Inferior parietal cortex (tissue), 1 donor: Measurements from ENCODE around the gene CTDSP1.

Source experiments
- DNase-seq: peaks from one replicate; pipeline ENCODE4 v3.0.0-alpha.2; 2016; ENCODE audit errors: extremely low spot score

Gene CTDSP1

DNA sequence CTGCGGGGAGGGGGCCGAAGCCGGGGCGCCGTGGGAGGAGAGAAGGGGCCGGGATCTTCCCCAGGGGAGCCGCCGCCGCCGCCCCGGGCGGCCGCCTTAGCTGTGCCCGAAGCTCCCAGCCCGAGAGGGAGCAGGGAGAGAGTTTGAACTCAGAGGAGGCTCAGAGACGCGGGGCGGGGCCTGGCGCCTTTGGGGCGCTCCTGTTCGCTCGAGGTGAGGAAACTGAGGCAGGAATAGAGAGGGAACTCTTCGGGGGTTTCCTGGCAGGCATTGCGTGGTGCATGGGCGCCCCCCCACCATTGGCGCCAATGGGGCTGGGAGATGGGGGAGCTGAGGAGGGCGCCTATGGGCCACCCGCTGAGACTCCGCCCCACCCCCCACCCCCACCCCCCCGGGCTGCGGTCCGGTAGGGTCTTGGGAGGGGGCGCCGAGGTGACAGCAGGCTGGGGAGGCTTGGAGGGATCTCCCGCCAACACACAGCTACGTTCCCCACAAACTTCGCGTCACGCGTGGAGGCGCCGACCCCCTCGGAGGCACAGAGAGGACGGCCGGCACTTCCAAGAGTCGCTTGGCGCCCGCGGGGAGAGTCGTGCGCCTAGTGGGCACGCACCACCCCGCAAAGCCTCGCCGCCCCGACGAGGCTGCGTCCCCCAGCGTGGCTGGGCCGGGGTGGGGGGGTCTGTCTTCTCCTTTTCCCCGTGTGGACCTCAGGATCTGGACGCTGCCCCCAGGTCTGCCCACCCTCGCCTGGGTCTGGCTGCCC is 680 bp downstream of the CTDSP1 start:
- no peak for DNase-seq

DNA sequence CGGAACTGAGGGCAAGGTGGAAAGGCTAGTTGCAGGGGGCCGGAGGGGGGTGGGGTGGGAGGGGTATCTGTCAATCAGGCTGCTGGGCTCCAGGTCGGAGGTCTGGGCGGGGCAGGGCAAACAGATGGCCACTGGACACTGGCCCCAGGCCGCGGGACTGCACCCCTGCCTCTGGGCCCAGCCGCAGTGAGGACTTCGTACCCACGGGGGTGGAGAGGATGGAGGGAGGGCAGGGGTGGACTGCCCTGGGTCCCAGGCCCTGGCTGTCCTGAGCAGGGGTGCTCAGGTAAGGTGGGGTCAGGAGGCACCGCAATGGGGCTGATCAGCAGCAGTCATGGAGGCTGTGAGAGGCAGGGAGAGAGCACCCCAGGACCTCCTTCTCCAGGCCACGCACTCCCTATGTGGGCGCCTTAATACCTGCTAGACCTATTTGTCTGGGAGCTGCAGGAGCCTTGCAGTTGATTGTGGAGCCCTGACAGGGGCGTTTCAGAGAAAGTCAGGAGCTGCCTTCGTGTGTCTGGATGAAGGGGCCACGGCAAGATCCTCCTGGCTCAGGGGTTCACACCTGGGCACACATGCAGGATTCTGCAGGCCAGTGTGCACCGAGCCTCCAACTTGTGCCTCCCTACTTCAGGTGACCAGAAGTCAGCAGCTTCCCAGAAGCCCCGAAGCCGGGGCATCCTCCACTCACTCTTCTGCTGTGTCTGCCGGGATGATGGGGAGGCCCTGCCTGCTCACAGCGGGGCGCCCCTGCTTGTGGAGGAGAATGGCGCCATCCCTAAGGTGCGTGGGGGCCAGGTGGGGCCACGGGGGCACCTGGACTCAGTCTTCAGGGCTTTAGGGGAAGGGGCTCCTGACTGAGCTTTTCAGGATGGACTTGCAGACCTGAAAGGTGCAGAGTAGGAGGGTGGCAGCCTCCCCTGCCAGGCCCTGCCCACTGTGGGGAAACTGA is 1.5 kb downstream of the CTDSP1 start:
- no peak for DNase-seq

DNA sequence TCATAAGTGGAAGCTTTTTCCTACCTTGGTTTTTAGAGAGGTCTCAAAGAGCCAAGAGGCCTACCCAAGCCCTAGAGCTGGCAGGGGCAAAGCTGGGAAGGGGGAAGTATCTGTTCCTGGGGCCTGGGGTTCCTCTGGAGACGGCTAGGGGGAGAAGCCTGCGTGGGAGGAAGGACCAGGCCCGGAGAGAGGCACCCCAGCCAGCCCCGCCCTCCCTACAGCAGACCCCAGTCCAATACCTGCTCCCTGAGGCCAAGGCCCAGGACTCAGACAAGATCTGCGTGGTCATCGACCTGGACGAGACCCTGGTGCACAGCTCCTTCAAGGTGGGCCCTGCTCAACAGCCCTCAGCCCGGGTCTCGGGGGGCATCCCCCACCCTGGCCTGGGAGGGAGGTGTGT is 2.2 kb downstream of the CTDSP1 start:
- DNase-seq = no peak

DNA sequence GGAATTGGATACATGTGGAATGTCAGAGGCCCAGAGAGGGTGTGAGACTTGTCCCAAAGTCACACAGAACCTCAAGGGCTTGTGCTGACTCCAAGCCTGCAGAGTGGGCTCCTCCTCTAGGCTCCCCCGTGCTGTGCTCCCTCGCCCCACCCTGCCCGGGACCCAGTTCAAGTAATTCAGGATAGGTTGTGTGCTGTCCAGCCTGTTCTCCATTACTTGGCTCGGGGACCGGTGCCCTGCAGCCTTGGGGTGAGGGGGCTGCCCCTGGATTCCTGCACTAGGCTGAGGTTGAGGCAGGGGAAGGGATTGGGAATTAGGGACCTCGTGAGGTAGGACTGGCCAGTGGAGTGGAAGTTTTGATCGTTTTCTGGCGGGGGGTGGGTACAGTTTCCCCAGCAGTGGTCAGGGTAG is 2.8 kb downstream of the CTDSP1 start:
- no peak for DNase-seq

DNA sequence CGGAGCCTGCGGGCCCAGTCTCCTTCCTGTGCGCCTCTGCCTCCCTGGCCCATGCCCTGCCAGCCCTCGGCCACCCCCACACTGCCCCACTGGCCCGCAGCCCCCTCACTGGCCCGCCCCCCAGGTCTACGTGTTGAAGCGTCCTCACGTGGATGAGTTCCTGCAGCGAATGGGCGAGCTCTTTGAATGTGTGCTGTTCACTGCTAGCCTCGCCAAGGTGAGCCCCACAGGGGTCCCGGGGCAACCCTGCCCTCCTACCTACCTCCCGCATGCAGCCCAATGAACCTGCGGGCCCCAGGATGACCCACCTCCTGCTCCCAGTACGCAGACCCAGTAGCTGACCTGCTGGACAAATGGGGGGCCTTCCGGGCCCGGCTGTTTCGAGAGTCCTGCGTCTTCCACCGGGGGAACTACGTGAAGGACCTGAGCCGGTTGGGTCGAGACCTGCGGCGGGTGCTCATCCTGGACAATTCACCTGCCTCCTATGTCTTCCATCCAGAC is 3.3 kb downstream of the CTDSP1 start:
- no peak for DNase-seq

DNA sequence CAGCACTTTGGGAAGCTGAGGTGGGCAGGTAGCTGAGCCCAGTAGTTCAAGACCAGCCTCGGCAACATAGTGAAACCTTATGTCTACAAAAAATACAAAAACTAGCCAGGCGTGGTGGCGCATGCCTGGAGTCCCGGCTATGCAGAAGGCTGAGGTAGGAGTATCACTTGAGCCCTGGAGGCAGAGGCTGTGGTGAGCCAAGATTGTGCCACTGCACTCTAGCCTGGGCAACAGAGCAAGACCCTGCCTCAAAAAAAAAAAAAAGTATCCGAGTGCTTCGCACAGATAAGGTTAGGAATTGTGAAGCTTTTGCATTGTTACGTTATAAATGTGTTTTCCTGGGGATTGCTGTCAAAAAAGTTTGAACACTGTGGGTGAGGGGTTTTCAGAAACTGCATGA is 4.1 kb downstream of the CTDSP1 start:
- DNase-seq = no peak

DNA sequence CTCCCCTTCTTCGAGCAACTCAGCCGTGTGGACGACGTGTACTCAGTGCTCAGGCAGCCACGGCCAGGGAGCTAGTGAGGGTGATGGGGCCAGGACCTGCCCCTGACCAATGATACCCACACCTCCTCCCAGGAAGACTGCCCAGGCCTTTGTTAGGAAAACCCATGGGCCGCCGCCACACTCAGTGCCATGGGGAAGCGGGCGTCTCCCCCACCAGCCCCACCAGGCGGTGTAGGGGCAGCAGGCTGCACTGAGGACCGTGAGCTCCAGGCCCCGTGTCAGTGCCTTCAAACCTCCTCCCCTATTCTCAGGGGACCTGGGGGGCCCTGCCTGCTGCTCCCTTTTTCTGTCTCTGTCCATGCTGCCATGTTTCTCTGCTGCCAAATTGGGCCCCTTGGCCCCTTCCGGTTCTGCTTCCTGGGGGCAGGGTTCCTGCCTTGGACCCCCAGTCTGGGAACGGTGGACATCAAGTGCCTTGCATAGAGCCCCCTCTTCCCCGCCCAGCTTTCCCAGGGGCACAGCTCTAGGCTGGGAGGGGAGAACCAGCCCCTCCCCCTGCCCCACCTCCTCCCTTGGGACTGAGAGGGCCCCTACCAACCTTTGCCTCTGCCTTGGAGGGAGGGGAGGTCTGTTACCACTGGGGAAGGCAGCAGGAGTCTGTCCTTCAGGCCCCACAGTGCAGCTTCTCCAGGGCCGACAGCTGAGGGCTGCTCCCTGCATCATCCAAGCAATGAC is 4.8 kb downstream of the CTDSP1 start:
- DNase-seq = no peak

DNA sequence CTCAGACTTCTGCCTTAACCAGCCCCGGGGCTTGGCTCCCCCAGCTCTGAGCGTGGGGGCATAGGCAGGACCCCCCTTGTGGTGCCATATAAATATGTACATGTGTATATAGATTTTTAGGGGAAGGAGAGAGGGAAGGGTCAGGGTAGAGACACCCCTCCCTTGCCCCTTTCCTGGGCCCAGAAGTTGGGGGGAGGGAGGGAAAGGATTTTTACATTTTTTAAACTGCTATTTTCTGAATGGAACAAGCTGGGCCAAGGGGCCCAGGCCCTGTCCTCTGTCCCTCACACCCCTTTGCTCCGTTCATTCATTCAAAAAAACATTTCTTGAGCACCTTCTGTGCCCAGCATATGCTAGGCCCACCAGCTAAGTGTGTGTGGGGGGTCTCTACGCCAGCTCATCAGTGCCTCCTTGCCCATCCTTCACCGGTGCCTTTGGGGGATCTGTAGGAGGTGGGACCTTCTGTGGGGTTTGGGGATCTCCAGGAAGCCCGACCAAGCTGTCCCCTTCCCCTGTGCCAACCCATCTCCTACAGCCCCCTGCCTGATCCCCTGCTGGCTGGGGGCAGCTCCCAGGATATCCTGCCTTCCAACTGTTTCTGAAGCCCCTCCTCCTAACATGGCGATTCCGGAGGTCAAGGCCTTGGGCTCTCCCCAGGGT is 5.5 kb downstream of the CTDSP1 start:
- DNase-seq = no peak

DNA sequence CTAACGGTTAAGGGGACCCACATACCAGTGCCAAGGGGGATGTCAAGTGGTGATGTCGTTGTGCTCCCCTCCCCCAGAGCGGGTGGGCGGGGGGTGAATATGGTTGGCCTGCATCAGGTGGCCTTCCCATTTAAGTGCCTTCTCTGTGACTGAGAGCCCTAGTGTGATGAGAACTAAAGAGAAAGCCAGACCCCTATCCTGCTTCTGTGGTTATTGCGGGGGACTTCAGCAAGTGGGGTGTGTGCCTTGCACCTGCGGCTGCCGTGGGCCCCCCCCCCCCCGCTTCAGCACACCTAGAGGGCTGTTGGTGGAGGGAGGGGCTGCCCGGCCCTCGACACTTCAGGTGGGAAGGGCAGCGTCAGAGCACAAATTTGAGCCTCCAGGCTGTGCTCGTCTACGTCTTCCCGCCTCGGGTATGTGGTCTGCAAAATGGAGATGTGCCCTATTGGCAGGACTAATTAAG is 6.1 kb downstream of the CTDSP1 start:
- DNase-seq = no peak

DNA sequence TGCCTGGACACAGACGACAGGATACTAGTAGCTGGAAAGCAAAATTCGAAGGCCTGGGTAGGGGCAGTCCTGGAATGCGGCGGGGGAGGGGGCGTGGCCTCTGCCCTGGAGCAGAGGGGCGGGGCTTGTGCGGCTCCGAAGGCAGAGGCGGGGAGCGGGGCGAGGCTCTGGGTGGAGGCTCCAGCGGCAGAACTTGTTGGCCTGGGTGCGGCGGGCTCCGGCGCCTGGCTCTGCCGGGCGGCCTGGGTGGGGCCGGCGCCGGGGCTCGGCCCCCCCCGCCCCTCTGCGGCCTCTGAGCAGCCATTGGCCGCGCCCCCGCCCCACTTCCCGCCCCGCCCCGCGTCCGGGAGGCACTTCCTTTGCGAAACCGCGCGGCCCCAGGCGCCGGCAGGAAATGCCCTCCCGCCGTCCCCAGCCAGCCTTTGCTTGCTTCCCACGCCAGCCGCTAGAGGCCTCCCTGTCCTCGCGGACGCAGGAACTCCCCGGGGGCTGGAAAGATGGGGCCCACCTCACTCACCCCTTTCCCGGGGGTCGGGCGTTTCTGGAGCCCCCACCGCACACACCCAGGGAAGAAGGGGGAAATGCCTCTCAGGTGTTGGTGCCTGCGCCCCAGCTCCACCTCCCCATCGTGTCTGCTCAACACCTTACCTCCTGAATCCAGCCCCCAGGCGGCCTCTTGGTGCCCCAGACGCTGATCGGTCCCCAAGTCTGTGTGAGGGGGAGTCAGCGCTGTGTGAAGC is 6.7 kb downstream of the CTDSP1 start:
- peak; percentile 88 for DNase-seq

DNA sequence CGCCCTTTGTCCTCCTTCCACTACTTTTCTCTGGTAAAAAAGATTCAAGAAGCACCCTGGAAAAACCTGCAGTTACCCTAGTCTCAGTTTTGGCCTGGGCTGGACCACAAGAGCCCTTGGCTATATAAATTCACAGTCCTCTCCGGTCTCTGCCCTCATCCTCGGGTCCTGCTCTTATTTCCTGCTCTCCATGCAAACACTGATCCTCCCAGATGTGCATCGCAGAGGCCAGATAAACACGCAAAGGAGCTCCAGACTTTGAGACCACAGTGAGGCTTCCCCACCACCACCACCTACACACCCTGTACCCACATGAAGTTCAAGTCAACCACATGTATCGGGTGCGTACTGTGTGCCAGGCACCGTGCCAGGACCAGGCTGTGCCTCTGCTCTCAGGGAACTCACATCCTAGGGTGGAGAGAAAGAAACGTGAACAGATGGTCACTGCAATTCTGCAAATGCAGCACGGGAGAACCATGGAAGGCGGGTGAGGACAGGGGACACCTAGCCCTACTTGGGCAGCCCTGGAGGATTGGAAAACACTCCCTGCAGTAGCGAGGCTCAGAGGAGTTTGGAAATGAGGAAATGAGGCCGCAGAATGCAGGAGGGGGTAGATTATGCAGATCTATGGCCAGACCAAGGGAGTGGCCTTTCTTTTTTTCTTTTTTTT is 7.4 kb downstream of the CTDSP1 start:
- DNase-seq = peak; percentile 58

DNA sequence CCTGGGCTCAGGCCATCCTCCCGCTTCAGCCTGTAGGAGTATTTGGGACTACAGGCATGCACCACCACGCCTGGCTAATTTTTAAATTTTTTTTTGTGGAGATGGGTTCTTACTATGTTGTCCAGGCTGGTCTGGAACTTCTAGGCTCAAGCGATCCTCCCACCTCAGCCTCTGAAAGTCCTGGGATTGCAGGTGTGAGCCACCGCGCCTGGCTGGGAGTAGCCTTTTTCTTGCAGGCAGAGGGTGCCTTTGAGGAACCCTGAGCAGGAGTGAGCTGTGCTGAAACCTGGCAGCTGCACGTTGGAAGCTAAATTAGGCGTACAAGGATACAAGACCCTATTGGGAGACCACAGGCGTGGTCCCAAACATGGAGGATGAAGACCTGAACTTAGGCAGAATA is 8.0 kb downstream of the CTDSP1 start:
- DNase-seq = no peak

DNA sequence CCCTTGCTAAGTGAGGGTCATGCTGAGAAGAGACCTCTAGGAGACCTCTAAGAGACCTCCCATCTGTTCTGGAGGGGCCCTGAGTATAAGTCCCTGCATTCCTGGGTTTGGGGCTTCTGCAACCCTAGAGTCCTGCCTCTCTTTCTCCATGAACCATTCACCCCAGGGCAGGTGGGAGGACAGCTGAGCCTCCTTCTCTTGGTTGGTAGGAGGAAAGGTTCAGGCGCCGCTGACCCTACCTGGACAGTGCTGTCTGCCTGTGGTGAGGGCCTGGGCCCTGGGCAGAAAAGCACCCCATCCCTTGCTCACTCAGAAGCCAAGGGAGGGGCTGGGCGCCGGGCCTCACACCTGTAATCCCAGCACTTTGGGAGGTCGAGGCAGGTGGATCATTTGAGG is 18.7 kb downstream of the CTDSP1 start:
- DNase-seq = no peak

DNA sequence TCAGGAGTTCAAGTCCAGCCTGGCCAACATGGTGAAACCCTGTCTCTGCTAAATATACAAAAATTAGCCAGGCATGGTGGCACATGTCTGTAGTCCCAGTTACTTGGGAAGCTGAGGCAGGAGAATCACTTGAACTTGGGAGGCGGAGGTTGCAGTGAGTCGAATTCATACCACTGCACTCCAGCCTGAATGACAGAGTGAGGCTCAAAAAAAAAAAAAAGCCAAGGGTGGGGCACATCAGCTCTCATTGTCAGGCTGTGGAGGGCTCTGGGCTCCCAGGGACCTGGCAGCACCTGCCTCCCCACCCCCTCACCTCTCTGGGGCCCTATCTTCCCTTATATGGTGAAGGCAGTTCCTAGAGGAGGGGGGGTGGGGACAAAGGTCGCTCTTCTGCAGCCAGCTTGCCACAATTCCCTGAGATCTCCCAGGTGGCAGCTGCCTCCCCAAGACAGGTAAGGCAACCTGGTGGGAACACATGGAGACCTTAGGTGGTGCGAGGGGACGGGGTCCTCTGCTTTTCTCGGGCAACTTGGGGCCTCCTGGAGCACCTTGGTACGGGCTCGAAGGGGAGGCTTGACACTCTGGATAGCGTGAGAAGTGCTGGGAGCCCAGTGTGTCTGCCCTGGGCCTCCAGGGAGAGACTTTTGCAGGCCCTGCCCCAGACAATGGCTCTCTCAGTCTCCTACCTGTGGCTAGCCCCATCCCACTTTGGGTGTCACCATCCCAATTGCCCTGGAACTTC is 19.2 kb downstream of the CTDSP1 start, which contains the start of gene VIL1:
Gene VIL1 (plus strand): TSS at position 407 of the 742 bp plus-strand sequence. CDS start 4,656 bp downstream, outside the sequence.
- DNase-seq = no peak

DNA sequence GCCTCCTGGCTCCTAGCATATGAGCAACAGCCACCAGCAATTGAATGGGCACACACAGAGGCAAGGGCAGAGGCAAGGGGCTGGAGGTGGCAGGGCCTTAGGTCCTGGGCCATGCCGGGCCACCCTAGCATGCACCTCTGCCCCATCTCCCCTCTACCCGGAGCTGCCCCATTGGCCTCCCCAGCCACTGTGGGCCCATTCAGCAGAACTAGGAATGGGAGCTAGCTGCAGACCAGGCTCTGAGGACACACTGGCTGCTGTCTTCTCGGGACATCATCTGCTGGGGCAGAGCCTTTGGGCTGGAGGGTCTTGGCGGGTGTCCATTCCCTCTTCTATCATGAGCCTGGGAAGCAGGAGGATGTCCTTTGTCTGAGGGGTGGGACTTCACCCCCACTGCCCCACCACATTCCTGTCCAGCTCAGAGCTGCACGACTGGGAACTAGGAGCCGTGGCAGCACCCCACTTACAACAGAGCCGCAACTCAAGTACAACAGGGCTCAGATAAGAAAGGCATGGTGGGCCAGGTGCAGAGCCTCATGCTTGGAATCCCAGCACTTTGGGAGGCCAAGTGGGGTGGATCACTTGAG is 20.1 kb downstream of the CTDSP1 start:
- DNase-seq = no peak

DNA sequence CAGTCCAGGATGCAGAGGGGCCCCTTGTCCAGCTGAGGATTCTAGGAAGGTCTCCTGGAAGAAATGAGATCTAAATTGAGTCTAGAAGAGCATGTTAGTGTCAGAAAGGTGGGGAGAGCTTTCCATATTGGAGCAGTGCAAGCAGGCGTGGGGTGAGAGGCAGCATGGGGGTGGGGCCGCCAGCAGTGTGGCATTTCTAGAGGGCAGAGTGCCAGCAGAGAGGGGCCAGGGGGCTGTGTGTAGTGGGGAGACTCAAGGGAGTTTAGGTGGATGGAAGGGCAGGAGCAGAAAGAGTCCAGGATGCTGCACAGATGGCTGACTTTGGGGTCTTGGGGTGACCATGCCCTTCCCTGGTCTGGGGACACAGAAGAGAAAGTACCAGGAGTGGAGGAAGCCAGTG is 21.4 kb downstream of the CTDSP1 start:
- no peak for DNase-seq

DNA sequence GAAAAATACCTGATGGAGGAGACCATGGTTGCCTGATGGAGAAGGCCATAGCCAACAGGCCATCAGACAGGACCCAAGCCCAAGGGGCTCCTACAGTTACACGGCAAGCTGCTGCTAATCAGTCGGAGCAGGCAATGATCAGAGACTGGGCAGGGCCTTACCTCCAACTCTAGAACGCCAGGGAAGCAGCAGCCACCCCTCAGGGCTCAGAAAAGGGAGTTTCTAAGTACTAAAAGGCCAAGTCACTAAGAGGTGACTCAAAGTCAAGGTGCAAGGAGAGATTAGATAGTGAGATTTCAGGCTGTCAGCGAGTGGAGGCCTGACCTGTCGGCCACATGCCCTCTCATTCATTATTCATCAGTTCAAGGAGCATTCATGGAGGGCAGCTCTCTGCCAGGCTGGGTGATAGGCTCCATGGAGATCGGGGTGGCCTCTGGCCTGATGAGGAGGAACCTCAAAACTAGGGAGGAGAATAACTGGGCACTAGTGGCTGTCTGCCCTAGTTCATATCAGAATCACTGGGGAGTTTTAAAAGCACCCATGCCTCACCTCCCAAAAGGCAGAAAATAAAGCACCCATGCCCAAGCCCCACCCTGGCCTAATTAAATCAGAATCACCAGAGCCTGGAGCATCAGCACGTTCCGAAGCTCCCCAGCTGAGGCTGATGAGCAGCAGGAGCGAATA is 22.9 kb downstream of the CTDSP1 start:
- DNase-seq = no peak

DNA sequence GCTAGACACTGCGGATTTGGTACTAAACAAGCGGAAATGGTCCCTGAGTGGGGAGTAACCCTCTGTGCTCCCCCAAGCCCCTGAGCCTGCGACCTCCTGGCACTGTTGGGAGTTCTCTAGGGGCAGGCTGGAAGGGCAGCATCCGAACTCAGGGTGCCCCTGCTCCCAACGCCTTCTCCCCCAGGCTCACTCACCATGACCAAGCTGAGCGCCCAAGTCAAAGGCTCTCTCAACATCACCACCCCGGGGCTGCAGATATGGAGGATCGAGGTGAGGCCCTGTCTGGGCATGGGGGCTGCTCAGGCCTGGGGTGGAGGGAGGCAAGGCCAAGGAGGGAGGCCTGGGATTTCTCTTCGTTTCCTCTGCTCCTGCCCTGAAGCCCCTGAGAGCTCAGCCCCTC is 23.9 kb downstream of the CTDSP1 start:
- DNase-seq = no peak
